ENCODE data around the gene CARD10.

The CARD10 gene

DNA sequence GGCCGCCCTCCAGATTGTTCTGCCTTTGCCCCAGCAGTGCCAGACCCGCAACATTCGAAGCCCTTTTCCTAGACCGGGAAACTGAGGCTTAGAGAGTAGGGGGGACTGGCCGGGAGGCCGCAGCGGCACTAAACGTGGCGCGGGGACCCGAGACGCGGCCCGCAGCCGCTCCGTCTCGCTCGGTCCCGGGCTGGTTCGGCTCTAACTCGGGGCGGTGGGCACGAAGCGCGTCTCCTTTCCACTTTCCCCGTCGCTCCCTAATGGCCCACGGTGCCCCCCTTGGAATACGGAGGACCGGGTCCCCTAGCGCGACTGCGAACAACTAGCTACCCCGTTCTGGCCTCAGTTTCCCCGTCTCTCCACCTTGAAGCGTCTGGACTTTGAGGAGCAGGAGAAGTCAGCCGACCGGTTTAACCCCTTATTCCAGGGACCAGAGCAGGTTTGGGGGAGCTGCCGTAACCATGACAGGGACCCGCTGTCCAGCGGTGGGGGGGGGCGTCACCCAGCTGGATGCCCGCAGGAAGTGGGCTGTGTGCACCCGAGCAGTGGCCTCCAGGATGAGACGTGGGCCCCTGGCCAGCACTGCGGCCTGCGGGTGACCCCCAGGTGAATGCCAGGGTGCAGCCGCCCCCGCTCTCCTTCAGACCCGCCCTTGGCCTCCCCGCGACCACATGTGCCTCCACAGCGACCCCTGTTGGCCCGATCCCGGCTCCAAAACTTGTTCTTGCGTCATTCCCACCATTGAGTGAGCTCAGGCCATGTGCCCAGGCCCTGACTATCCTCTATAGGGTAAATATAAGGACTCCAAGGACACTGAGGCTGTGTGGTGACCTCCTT is 42.2 kb upstream of the CARD10 start:
- peaks cover 27% of the 10 kb centered on the region for H3K27me3 ChIP-seq (ENCODE audit: control insufficient read depth, insufficient read depth, low read length)
- H3K9me3 ChIP-seq (ENCODE audit: control insufficient read depth, insufficient read depth, low read length) = no peaks in the 10 kb centered on the region
- H3K36me3 ChIP-seq (ENCODE audit: control insufficient read depth, insufficient read depth, low read length) = peaks cover under 1% of the 10 kb centered on the region
- H3K4me1 ChIP-seq (ENCODE audit: control insufficient read depth, insufficient read depth, low read length) = peaks cover 17% of the 10 kb centered on the region
- H3K9ac ChIP-seq (ENCODE audit: low read depth, low read length) = no peak overlapping the region
- H3K4me3 ChIP-seq (ENCODE audit: low read depth, low read length) = peak overlapping the region; percentile 59

DNA sequence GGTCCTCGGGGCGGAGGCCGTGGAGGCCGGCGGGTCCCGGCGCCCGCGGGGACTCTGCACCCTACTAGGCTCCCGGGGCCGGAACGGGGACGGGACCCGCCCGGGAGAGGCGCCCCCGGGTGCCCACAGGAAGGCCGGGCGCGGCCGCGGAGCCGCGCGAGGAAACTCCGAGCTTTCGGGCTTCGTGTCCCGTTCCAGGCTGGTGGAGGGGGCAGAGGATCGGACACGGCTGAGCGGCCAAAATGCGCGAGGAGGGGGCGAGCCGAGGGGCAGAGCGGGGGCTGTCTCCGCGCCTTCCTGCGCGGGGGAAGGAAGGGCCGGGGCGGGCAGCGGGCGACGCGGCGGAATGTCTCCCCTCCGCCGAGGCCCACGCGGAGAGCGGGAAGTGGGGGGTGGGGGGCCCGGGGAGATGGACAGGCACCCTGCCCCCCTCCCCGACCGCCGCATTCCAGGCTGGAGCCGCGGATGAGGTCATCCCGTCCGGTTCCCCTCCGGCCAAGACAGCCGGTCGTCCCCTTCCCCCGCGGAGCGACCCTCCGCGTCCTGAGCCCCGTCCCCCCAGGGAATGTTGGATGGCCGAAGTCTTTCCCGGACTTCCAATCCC is 41.5 kb upstream of the CARD10 start:
- no peak overlapping the region for H3K9ac ChIP-seq (ENCODE audit: low read depth, low read length)
- peaks cover 33% of the 10 kb centered on the region for H3K27me3 ChIP-seq (ENCODE audit: control insufficient read depth, insufficient read depth, low read length)
- H3K4me3 ChIP-seq (ENCODE audit: low read depth, low read length) = peak overlapping the region; percentile 59
- no peaks in the 10 kb centered on the region for H3K36me3 ChIP-seq (ENCODE audit: control insufficient read depth, insufficient read depth, low read length)
- no peaks in the 10 kb centered on the region for H3K9me3 ChIP-seq (ENCODE audit: control insufficient read depth, insufficient read depth, low read length)
- H3K4me1 ChIP-seq (ENCODE audit: control insufficient read depth, insufficient read depth, low read length) = peaks cover 20% of the 10 kb centered on the region

DNA sequence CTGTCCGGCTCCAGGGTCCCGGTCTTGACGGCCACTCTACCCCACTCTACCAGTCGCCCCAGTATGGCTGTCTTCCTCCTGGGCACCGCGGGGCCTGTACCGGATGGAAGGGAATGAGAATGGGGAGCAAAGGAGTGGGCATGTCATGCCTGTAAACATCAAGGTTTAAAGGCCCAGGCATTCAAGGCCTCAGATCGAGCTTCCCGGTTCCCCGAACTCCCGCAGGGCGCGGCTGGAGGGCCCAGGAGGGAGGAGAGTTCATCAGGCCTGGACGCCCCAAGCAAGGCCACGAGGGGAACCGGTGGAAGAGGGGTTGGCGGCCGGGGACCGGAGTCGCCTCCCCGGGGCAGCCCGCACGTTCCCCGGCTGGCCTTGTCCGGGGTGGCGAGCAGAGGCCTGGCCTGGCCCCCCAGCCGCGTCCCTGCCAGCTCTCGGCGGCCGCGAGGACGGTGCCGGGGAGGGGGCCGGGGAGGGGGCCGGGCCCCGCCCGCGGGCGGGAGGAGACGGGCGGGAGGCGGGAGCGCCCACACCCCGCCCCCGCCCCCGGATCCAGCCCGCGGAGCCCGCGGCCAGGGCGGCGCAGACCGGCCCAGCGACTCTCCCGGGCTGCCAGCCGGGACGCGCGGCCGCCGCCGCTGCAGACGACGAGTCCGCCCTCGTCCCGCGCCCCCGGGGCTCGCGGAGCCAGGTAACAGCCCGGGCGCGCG is 40.8 kb upstream of the CARD10 start, which contains the start of gene CDC42EP1:
Gene CDC42EP1, plus strand, starts transcription at position 580 of the 707 bp plus-strand sequence. CDS start 5,870 bp downstream, outside the sequence.
- Histone ChIP-seq H3K4me3 (ENCODE audit: low read depth, low read length) (peak within 1 kb of the TSS; percentile 59), H3K36me3 (ENCODE audit: control insufficient read depth, insufficient read depth, low read length) (no peaks in the 10 kb centered on the region), H3K27me3 (ENCODE audit: control insufficient read depth, insufficient read depth, low read length) (peaks cover 36% of the 10 kb centered on the region), H3K4me1 (ENCODE audit: control insufficient read depth, insufficient read depth, low read length) (peaks cover 20% of the 10 kb centered on the region), H3K9ac (ENCODE audit: low read depth, low read length) (peak within 1 kb of the TSS; percentile 12), H3K9me3 (ENCODE audit: control insufficient read depth, insufficient read depth, low read length) (no peaks in the 10 kb centered on the region)

DNA sequence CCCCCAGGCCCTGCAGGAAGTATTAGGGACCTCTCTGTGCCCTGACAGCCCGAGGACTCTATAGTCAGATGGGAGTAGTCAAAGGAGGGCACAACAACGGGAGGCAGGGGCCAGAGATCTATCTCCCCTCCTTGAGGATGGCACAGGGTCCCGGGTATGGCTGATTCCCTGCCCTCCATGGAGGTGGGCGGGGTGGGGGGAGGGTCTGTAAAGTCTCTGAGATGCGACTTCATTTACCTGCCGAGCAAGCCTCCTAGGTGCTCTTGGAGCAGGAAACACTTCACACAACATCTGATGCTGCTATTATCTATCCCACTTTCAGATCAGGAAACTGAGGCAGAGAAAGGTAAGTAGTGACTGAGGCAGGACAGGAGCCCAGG is 40.3 kb upstream of the CARD10 start:
- Histone ChIP-seq H3K9ac (ENCODE audit: low read depth, low read length) (no peak overlapping the region), H3K27me3 (ENCODE audit: control insufficient read depth, insufficient read depth, low read length) (peaks cover 36% of the 10 kb centered on the region), H3K36me3 (ENCODE audit: control insufficient read depth, insufficient read depth, low read length) (no peaks in the 10 kb centered on the region), H3K9me3 (ENCODE audit: control insufficient read depth, insufficient read depth, low read length) (no peaks in the 10 kb centered on the region), H3K4me1 (ENCODE audit: control insufficient read depth, insufficient read depth, low read length) (peaks cover 20% of the 10 kb centered on the region), H3K4me3 (ENCODE audit: low read depth, low read length) (peak overlapping the region; percentile 39)

DNA sequence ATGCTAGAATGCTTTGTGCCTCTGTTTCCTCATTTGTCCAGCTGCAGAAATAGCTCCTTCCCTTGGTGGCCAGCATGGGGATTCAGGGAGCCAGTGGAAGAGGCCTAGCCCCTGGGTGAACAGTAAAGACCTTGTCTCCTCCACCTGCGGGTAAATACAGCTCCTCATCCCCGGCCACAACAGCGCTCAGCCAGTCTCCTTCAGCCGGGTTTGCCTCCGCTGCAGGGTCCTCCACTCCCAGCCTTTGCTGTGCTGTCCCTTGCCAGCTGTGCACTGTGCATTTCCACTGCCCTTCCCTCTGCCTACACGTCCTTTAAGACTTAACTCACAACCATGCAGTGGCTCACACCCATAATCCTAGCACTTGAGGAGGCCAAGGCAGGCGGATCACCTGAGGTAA is 39.6 kb upstream of the CARD10 start:
- no peaks in the 10 kb centered on the region for H3K36me3 ChIP-seq (ENCODE audit: control insufficient read depth, insufficient read depth, low read length)
- H3K9ac ChIP-seq (ENCODE audit: low read depth, low read length) = no peak overlapping the region
- no peaks in the 10 kb centered on the region for H3K9me3 ChIP-seq (ENCODE audit: control insufficient read depth, insufficient read depth, low read length)
- peaks cover 36% of the 10 kb centered on the region for H3K27me3 ChIP-seq (ENCODE audit: control insufficient read depth, insufficient read depth, low read length)
- H3K4me1 ChIP-seq (ENCODE audit: control insufficient read depth, insufficient read depth, low read length) = peaks cover 17% of the 10 kb centered on the region
- H3K4me3 ChIP-seq (ENCODE audit: low read depth, low read length) = no peak overlapping the region

DNA sequence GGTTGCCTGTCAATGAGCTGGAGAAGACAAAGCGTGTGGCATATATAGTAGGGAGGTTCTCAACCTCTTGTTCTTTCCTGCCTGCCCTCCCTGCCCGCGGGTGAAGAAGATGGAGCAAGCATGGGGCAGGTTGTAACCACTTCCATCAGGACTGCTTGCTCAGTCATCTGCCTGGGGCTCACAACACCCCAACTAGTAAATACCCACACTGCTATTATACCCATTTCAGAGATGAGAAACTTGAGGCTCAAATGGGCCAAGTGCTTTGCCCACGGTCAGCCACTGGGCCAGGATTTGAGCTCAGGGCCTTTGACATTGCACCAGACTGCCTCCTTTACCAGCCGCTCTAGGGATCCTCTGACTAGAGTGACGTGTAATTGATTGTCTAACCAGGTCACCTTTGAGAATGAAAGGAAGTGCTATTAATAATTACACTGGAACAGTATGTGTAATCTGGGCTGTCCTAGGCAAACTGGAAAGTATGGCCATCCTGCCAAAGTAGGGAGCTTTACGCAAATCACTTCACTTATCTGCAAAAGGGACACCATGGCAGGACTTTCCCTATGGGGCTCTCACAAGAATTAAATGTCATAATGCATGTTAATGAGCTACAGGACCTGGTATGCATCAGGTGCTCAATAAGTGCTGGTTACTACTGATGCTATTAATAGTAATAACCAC is 38.2 kb upstream of the CARD10 start:
- Histone ChIP-seq H3K9ac (ENCODE audit: low read depth, low read length) (no peak overlapping the region), H3K27me3 (ENCODE audit: control insufficient read depth, insufficient read depth, low read length) (peaks cover 36% of the 10 kb centered on the region), H3K4me3 (ENCODE audit: low read depth, low read length) (no peak overlapping the region), H3K9me3 (ENCODE audit: control insufficient read depth, insufficient read depth, low read length) (no peaks in the 10 kb centered on the region), H3K36me3 (ENCODE audit: control insufficient read depth, insufficient read depth, low read length) (no peaks in the 10 kb centered on the region), H3K4me1 (ENCODE audit: control insufficient read depth, insufficient read depth, low read length) (peaks cover 16% of the 10 kb centered on the region)

DNA sequence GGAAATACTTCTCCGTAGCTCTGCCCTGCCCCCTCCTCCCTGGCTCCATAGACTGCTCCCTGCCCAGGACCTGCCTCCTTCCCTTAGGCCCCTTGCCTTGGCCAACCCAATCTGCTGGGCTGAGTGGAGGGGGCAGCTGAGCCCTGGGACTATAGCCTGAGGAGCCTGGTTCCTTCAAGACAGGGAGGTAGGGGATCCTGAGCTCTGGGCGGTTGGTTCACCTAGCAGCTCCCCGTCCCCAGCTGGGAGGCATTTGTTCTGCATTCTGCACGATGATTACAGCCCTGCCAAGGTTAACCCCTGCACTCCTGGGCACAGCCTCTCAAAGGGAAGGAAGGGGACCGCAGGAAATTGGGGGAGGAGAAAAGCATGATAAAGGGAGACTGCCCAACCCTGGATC is 37.5 kb upstream of the CARD10 start:
- Histone ChIP-seq H3K27me3 (ENCODE audit: control insufficient read depth, insufficient read depth, low read length) (peaks cover 29% of the 10 kb centered on the region), H3K4me1 (ENCODE audit: control insufficient read depth, insufficient read depth, low read length) (peaks cover 12% of the 10 kb centered on the region), H3K9me3 (ENCODE audit: control insufficient read depth, insufficient read depth, low read length) (no peaks in the 10 kb centered on the region), H3K4me3 (ENCODE audit: low read depth, low read length) (no peak overlapping the region), H3K9ac (ENCODE audit: low read depth, low read length) (no peak overlapping the region), H3K36me3 (ENCODE audit: control insufficient read depth, insufficient read depth, low read length) (no peaks in the 10 kb centered on the region)

DNA sequence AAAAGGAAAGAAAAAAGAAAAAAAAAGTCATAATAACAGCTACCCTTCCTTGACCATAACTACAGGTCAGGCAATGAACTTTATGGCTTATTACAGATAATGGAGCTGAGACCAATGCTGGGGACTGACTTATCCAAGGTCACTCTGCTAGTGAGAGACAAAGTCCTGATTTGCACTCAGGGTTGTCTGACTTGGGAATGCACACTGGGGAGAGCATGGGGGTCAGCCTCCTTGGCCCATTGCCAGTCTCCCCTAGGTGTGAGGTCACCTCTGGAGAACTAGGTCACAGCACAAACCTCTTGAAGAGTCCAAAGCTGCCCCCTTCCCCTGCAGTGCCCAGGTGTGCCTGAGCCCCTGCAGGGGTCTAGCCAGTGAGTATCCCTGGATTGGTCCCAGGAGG is 35.8 kb upstream of the CARD10 start:
- Histone ChIP-seq H3K4me3 (ENCODE audit: low read depth, low read length) (no peak overlapping the region), H3K9me3 (ENCODE audit: control insufficient read depth, insufficient read depth, low read length) (no peaks in the 10 kb centered on the region), H3K27me3 (ENCODE audit: control insufficient read depth, insufficient read depth, low read length) (peaks cover 22% of the 10 kb centered on the region), H3K36me3 (ENCODE audit: control insufficient read depth, insufficient read depth, low read length) (no peaks in the 10 kb centered on the region), H3K9ac (ENCODE audit: low read depth, low read length) (no peak overlapping the region), H3K4me1 (ENCODE audit: control insufficient read depth, insufficient read depth, low read length) (peaks cover 12% of the 10 kb centered on the region)

DNA sequence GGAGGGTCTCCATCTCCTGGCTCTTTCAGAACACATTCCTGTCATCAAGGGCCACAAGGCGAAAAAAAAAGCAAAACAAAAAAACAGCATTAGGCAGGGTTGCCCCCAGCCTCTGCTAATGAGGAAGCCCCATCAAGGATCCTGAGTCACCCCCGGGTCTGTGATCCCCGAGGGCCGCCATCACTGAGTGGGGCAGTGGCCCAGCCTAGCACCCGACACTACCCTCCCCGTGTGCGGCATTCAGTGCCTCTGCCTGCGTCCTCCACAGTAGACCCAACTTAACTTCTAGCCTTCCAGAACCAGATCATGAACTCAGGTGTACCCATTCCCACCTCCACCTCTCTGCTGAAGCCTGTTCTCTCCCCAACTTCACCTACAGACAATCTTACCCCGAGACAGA is 34.5 kb upstream of the CARD10 start:
- Histone ChIP-seq H3K36me3 (ENCODE audit: control insufficient read depth, insufficient read depth, low read length) (no peaks in the 10 kb centered on the region), H3K9ac (ENCODE audit: low read depth, low read length) (no peak overlapping the region), H3K4me1 (ENCODE audit: control insufficient read depth, insufficient read depth, low read length) (peaks cover 9% of the 10 kb centered on the region), H3K4me3 (ENCODE audit: low read depth, low read length) (no peak overlapping the region), H3K27me3 (ENCODE audit: control insufficient read depth, insufficient read depth, low read length) (peaks cover 19% of the 10 kb centered on the region), H3K9me3 (ENCODE audit: control insufficient read depth, insufficient read depth, low read length) (no peaks in the 10 kb centered on the region)

DNA sequence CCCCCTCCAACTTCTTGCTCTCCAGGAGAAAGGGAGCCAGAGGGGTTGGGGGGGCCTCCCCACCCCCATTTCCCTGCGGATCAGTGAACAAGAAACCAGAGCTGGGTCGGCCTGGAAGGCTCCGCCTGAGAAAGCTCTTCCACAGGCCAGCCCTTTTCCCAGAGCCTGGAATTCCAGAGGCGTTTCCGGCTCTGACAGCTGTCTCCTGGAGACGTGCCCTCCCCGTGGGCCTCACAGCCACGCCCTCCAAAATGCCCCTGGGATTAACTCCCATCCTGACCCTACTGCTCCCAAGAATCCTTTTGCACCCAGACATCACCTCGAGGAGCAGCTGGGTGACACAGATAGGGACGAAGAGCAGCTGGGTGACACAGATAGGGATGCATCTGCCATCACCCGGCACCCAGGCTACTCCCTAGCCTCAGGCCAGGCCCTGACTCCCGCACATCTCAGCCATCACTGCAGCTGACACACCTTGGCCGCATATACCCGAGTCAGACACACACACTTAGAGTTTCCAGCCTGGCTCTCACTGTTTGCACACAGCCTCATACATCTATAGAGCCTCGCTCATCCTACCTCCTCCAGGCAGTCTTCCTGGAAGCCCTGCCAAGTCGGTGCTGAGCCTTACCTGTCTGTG is 33.4 kb upstream of the CARD10 start:
- Histone ChIP-seq H3K9me3 (ENCODE audit: control insufficient read depth, insufficient read depth, low read length) (no peaks in the 10 kb centered on the region), H3K9ac (ENCODE audit: low read depth, low read length) (no peak overlapping the region), H3K36me3 (ENCODE audit: control insufficient read depth, insufficient read depth, low read length) (no peaks in the 10 kb centered on the region), H3K4me3 (ENCODE audit: low read depth, low read length) (no peak overlapping the region), H3K27me3 (ENCODE audit: control insufficient read depth, insufficient read depth, low read length) (peaks cover 17% of the 10 kb centered on the region), H3K4me1 (ENCODE audit: control insufficient read depth, insufficient read depth, low read length) (peaks cover 9% of the 10 kb centered on the region)

DNA sequence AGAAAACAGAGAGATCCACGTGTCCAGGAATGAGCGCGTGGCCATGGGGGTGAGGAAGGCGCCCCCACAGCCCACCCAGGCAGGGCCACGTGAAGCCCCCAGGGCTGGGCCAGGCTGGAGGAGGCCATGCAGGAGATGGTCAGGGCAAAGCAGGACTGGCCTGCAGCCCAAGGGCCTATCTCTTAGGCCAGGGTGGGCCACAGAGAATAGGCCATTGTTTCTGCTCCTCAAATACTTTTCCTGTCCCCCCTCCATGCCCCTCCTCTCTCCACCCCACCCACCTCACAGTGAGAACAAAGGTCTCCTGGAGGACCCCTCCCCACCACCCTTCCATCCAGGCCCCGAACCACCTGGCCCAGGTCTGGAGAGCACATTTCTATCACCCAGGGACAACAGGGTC is 32.8 kb upstream of the CARD10 start:
- Histone ChIP-seq H3K4me3 (ENCODE audit: low read depth, low read length) (no peak overlapping the region), H3K4me1 (ENCODE audit: control insufficient read depth, insufficient read depth, low read length) (peaks cover 9% of the 10 kb centered on the region), H3K9ac (ENCODE audit: low read depth, low read length) (peak overlapping the region; percentile 37), H3K36me3 (ENCODE audit: control insufficient read depth, insufficient read depth, low read length) (no peaks in the 10 kb centered on the region), H3K27me3 (ENCODE audit: control insufficient read depth, insufficient read depth, low read length) (peaks cover 10% of the 10 kb centered on the region), H3K9me3 (ENCODE audit: control insufficient read depth, insufficient read depth, low read length) (no peaks in the 10 kb centered on the region)
